ENCODE results near the gene L3MBTL4.
"Not testable (repeated sequence)": the region's sequence is repeated elsewhere in the genome, so short reads cannot be mapped to it uniquely, and the experiment has no call there.

Gene L3MBTL4

DNA sequence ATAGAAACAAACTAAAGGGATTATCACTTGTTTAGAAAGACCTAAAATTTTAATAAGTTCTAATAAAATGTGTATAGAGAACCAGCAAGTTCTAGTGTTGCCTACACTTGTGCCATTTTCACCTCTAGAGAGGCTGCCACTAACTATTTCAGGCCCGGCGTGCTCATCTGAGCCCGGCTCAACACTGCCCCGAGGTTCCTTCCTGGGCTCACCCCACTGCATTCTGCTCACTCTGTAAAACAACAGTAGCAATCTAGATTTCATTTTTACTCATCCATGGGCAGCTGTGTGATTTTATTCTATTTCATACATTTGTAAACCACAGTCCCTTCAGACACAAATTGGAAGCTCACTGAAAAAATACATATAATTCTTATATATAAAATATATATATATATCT, 253.2 kb downstream of the L3MBTL4 start:
- DNase-seq: no peak

DNA sequence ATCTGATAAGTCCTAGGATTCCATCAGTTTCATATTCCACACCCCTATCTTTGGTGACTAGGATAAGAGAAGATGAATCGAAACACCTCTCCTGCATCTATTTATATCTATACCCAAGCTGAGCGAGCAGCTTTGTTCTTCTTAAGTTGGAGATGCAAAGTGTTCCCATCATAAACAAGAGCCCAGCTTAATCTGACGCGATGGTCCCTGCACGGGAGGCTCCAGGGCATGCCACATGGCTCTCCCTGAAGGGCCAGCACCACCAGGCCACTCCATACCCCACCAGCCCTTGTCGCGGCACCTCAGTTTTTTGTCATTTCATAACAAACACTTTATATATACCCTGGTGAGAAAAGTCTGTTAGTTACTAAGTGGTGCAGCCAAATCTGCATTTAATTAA, 255.3 kb downstream of the L3MBTL4 start:
- DNase-seq: no peak

DNA sequence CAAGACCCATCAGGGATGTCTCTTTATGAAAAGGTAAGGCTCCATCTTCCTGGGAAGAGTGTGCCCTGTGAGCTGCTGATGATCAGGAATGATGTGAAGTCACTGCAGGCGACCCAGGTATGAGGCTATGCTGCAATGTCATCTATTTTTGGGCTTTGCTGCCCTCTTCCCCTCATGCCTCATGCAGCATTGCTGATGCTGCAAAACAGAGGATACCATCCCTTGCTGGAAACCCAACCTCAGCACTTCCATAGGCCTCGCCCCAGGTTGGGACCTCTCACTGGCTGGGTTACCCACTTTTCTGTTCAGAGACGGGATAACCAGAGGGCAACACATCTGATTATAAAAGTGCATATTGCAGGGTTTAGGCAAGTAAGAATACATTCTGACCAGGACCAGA, 255.8 kb downstream of the L3MBTL4 start:
- DNase-seq: no peak

DNA sequence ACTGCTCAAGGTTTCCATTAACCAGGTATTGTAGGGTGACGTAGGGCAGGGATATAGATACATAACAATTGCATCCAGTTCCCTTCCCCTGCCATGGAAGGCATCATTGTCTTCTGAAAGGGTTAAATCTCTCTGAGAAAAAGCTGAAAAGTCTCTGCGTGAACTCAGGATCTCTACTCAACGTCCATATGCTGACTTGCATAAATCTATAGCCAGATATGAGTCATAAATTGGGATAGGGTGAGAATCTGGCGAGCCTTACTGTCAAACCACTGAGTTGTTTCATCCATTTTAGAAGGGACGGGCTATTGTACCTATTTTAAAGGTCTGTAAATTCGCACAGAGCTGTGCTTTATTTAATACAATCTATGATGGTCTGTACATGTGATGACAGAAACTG, 258.3 kb downstream of the L3MBTL4 start:
- no peak for DNase-seq

DNA sequence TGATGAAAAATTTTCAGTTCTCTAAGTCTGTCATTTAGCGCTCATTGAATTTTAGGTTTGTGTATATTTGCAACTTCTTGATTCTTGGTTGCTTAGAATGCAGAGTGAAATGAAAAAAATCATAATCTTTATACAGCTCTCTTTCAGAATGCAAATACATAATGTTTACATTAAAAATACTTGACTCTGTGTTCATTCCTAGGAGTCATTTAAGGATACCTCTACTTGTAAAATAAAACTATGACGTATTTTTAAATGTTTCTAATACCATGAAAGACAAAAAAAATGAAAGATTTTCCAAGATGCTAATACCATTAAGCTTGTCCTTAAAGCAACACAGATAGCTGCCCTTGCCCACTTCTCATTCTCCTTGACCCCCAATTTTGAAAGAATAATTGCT, 259.0 kb downstream of the L3MBTL4 start:
- DNase-seq: no peak

DNA sequence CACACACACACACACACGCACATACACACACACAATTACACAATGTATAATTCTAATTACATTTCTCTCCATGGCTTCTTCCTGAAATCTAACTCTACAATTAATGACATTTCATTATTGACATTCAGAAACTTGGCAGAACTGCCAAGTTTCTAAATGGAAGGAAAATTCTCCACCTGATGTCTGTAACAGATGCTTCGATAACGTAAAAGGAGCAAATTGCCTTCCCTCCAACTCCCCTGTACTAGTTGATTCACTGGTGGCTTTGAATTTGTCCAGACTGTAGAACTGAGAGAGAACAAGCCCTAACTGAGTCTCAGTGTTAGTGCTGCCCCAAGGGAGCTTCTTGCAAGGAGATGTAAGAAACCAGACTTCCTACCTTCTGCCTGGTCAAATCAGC, 264.3 kb downstream of the L3MBTL4 start:
- no peak for DNase-seq

DNA sequence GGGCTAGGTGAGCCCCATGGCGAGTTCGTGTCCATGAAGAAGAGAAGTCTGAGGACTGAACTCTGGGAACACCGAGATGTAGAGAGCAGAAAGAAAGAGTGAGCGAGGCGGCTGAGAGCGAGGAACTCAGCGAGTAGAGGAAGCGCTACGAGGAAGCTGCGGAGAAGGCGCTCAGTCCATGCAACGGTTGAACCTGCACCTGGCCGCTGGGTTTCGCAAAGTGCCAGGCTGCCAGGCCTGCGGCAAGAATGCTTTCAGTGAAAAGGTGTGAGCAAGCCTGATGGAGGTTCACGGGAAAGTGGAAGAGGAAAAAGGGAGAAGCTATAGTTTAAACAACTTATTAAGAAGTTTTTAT, 268.4 kb downstream of the L3MBTL4 start:
- DNase-seq: no peak

DNA sequence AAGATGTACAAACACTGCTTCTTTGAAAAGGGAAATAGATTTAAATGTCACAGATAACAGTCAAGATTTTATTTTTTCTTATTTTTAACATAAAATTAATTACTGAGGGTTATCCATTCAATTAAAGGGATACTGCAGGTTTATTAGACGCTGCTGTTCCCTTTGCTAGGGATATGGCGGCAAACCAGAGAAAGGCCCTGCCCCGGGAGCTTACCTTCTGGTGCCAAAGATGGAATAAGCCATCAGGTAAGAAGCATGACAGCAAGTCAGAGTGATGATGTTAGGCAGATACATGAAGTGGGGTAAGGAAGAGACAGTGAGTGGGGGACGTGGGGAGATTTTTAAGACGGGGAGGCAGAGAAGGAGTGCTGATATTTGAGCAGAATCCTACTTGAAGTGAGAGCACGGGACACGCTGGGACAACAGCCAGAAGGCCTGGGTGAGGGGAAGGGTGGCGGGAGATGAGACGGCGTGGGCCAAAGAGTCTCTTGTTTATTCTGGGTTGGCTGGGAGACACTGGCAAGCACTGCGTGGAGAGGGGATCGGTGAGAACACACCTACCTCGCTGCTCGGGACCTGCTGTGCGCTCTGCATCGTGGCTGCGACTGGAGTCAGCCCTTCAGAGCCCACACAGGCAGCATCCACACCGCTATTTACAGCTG, 268.9 kb downstream of the L3MBTL4 start:
- DNase-seq: no peak

DNA sequence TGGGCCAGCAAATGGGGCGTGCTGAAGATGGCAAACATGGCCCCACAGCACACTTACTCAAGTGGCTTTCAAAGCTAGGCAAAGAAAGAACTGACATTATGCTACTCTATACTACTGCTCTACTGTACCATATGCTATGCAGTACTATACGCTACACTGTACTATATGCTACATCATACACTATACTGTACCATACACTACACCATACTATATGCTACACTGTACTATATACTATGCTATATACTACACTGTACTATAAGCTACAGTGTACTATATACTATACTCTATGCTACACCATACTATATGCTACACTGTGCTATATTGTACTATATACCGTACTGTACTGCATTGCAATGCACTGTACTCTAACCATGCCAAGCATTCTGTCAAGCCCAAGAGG, 275.7 kb downstream of the L3MBTL4 start:
- no peak for DNase-seq

DNA sequence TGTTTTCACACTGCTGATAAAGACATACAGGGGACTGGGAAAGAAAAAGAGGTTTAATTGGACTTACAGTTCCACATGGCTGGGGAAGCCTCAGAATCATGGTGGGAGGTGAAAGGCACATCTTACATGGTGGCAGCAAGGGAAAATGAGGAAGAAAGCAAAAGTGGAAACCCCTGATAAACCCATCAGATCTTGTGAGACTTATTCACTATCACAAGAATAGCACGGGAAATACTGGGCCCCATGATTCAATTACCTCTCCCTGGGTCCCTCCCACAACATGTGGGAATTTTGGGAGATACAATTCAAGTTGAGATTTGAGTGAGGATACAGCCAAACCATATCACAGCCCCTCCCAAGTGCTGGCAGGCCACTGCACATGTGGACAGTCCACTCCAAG, 278.8 kb downstream of the L3MBTL4 start:
- not testable (repeated sequence) for DNase-seq

DNA sequence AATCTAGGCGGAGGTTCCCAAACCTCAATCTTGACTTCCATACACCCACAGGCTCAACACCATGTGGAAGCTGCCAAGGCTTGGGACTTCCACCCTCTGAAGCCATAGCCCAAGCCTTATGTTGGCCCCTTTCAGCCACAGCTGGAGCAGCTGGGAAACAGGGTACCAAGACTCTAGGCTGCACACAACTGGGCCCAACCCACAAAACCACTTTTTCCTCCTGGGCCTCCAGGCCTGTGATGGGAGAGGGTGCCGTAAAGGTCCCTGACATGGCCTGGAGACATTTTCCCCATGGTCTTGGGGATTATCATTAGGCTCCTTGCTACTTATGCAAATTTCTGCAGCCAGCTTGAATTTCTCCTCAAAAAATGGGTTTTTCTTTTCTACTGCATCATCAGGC, 279.7 kb downstream of the L3MBTL4 start:
- DNase-seq: not testable (repeated sequence)

DNA sequence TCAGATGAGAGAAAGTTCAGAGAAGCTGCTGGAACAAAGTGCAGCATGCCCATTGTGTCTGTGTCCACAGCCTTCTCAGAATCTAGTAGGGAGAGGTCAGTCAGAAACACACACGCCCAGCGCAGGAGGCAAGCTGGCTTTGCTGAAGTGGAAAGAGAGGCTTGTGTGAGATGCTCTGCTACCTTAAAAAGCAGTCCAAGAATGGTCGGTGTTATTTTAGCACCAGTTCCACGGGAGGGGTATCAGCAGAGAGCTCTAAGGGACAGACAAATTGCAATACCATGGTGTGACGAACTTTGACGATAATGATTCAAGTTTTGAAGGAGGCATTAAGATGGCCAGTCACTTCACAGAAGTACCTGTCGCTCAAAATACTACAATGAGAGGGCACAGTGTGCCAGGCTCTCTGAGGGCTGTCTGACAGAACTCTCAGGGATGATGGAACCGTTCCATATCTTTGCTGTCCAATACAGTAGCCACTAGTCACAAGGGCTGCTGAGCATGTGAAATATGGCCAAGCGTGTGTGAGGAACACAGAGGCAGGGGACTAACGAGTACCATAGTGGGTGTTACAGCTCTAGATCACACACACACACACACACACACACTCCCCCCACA, 281.9 kb downstream of the L3MBTL4 start:
- DNase-seq: no peak

DNA sequence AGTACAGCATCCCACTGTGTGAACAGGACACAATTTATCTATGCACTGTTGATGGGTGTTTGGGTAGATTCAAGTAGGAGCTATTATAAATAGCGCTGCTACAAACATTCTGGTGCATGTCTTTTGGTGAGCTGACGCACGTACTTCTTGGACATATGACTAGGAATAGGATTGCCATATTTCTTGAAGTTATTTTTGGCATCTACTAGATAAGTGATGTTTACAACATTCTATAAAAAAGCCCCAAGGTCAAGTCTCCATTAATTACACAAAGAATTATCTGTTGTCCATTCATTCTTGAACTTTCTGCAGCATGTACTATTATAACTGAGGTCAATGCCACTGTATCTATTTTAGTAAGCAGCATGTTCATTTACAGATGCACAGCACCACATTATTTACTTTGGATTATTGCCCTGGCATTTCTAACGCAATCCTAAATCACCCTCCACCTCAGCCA, 293.9 kb downstream of the L3MBTL4 start:
- DNase-seq: no peak

DNA sequence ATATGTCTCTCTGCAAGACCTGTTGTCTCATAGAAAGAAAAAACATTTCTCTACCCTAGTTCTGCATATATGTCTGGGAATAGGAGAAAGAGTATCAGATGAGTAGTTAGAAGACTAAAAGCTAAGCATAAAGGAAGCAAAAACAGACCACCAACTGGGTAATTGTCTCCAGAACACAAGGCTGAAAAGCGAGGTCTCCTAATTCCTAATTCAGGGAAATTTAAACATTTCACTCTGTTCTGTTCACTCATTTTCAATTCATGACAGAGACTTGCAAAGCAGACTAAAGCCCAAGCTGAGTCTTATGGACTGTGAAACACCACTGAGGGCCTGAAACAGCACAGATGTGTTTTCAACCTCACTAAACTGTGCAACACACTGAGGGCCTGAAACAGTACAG, 294.9 kb downstream of the L3MBTL4 start:
- no peak for DNase-seq

DNA sequence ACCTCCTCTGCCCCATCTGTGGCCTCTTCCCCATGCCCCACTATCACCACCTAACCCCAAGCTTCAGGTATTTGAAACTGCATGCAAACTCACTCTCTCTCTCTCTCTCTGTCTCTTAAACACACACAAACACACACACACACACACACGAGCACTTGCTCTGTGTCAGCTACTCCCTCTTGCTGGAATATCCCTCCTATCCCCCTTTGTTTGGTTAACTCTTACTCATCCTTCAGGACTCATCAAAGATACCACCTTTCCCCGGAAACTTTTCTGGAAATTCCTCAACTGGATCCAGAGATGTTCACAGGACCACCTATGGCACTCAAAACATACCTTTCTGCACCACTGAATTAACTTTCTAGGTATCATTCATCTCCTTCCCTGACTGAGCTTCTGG, 296.6 kb downstream of the L3MBTL4 start:
- DNase-seq: no peak

DNA sequence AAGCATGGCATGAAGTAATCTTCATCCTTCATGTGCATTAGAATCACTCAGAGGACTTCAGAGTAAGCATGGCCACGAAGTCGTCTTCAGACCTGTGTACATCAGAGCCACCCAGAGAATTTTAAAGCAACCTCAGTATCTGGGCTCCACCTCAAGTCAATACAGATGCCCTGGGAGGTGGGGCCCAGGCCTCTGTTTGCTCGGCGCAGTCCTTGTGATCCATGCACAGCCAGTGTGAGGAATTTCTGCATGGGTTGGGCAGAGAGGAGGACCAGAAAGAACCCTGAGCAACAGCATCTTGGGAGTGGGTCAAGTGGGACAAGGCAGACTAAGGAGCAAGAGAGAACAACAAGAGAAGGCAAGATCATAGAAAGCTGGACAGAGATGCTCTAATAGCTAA, 299.0 kb downstream of the L3MBTL4 start:
- DNase-seq: no peak

DNA sequence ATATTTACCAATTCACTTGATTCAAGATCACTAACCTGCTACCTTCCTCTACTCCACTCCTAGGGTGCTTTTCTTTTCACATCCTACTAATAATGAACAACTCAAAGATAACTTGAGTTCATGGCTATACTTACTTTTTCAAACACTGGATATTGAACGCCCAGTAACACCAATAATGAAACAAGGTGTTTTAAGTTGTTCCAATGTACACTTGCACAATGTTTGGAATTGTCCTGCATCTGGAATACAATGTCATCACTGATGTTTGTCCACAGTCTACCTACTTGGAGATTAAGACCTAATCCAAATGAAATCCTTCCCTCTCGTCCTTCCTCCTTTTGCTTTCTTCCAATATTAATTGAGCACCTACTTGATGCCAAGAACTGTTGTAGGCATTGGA, 301.1 kb downstream of the L3MBTL4 start:
- no peak for DNase-seq

DNA sequence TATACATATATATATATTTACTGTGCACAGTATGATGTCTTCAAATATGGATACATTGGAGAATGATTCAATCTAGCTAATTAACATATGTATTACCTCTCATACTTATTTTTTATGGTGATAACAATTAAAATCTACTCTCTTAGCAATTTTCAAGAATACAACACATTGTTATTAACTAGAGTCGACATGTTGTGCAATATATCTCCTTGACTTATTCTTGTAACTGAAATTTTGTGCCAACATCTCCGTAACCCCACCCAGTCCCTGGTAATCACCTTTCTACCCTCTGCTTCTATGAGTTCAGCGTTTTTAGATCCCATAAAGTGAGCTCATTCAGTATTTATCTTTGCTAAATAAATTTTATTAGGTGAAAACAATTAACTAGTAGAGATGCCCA, 303.0 kb downstream of the L3MBTL4 start:
- DNase-seq: no peak

DNA sequence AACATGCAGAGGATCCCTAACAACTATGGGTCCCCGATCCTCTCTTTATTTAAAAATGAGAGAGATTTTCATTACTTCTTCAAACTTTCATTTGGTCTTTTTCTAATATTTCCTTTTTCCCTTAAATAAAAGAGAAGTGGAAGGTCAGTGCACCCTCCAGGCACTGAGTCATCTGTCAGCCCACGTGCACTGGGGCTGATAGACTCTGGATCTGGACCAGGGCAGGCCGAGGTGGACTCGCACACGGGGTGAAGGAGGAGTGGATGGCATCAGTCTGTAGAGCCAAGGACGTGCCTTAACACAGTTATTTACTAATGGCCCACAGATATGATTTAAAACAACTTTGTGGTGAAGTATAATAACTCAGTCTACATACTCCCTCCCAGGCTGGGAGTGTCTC, 305.0 kb downstream of the L3MBTL4 start:
- no peak for DNase-seq

DNA sequence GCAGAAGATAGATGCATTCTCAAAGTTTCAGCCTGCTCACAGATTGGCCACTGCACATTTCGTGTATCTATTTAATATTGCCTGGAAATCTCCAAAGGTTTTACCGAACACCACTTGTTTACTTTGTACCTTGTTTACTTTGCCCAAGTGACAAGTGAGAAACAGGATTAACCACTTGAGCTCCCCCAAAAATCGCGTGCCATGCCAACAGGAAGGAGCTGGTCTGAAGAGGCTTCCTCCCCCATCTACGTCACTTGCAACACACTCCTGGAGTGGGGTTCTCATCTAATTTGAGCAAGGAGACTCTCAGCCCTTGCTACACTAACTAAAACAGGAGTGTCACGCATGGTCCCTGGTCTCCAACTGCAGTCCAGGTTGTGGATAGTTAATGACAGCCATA, 306.9 kb downstream of the L3MBTL4 start:
- DNase-seq: no peak

DNA sequence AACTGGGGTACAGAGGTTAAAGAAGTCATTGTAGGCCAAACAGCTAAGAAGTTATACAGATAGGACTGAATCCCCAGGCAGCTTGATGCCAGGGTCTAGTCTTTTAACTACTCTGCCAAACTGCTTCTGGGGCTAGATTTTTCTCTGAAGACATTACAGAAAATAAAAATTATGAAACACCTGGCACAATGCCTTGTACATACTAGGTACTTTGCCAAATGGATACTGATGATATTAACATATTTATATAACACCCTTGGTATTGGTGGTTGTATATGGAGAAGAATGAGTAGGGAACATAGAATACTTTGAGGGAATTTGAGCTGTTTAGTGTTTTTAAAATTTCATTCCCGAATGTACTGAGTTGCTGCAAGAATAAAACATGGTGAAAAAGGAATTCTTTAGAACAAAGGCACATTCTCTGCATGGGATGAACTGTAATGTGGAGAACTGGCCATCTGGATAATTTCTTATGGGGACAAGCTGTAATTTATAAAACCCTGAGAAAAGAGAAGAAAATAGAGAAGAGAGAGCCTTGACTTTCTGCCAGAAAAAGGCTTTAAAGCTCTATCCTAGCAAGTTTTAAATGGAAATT, 308.5 kb downstream of the L3MBTL4 start:
- DNase-seq: no peak

DNA sequence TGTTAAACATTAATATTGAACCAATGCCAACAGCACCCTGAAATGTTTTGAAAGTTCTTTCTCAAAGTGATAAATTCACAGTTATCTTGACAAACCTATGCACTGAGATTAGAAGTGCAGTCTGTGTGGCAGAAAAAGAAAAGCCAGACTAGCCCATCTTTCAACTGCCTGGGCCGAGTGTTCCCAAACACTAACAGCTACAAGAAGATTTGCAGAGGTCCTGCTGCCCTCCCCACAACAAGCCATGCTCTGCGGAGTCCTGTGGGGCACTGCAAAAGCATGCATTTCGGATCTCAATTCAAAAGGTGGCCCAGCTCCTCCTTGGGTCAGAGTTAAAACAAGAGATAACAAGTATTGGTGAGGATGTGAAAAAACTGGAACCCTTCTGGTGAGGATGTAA, 311.0 kb downstream of the L3MBTL4 start:
- DNase-seq: no peak

DNA sequence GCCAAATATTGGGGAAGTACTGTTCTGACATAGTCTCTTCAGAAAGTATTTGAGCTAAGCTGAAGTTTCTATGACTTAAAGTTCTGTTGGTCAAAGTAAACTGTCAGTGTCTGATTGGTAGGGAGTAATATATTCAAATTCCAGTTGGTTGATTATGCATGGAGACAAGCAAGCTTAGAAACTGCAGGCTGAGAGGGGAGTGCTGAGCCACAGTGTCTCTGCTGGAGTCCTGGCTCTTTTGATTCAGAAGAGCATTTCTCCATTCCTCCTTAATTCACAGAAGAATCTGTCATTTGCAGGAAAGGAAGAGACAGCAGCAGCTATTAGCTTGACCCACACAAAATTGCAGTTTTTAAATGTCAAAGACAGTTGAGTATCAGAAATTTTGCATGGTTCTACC, 318.0 kb downstream of the L3MBTL4 start:
- DNase-seq: no peak

DNA sequence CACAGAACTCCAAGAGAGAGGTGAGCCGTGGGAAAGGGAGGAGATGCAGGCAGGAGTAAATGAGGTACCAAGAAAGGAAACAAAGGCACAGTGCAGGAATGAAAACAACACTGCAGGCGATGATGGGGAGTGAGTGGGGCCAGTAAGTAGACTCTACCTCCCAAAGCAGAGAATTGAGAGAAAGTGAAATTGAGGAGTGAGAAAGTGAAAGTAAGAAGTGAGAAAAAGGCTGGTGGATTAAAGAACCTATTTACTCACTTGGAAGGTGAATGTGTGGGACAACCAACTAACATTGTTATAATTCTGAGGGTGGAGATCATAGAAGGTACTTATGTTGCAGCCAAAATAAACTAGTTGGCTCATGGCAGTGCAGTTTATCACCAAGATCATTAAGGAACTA, 326.3 kb downstream of the L3MBTL4 start:
- DNase-seq: no peak

DNA sequence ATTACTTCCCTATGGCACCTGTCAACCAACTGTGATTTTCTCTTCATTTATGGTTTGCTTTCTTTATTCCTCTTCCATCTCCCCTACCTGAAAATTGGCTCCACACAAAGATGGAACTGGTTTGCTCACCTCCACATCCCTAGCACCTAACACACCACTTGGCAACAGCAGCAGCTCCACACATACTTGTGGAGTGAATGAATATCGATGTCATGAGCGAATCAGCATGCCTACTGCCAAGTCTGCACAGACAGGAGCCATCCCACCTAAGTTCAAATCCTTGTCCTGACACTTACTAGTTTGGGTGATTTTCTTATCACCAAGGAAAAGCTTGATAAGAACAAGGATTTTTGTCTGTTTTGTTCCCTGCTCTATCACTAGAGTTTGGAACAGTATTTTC, 328.0 kb downstream of the L3MBTL4 start:
- no peak for DNase-seq
